Activated naive CD8-positive, alpha-beta T cell treated with anti-CD3 and anti-CD28 coated beads for 36 hours (primary cell): Measurements from ENCODE around the gene RNF39. TPM values are rescaled to one million over a fixed set of nuclear protein-coding genes. Genes with fewer than 3 reads are reported as not detected.
"Not testable (repeated sequence)": the region's sequence is repeated elsewhere in the genome, so short reads cannot be mapped to it uniquely, and the experiment has no call there.

ENCODE experiments used
- DNase-seq: peaks from one replicate; pipeline ENCODE4 v3.0.0; 2021
- H3K27ac Mint-ChIP-seq: one replicate; pipeline ENCODE4 v1.8.0; 2022; ENCODE audit warnings: mild to moderate bottlenecking, moderate library complexity, mixed read lengths
- H3K27me3 Mint-ChIP-seq: one replicate; pipeline ENCODE4 v1.8.0; 2022; ENCODE audit warnings: mild to moderate bottlenecking, mixed read lengths
- H3K36me3 Mint-ChIP-seq: one replicate; pipeline ENCODE4 v1.8.0; 2021; ENCODE audit warnings: mild to moderate bottlenecking, mixed read lengths
- H3K4me1 Mint-ChIP-seq: one replicate; pipeline ENCODE4 v1.8.0; 2021; ENCODE audit warnings: mixed read lengths
- H3K4me3 Mint-ChIP-seq: one replicate; pipeline ENCODE4 v1.8.0; 2022; ENCODE audit warnings: mild to moderate bottlenecking, moderate library complexity, mixed read lengths
- H3K9me3 Mint-ChIP-seq: one replicate; pipeline ENCODE4 v1.8.0; 2022; ENCODE audit warnings: mixed read lengths
- total RNA-seq, 2 experiments: library from RNA; stranded (reverse); gene quantifications; one replicate each; pipeline ENCODE4 v1.2.3, GENCODE V29; 2021

RNF39 gene
- total RNA-seq, 2 experiments from 2014 or later = not detected

- H3K36me3 Mint-ChIP-seq = peaks cover 8% of the 10 kb centered on the region
- H3K27me3 Mint-ChIP-seq = no peaks in the 10 kb centered on the region
- H3K4me1 Mint-ChIP-seq = peaks cover 22% of the 10 kb centered on the region
- no peaks in the 10 kb centered on the region for H3K9me3 Mint-ChIP-seq
- H3K27ac Mint-ChIP-seq = no peak overlapping the region
- DNase-seq = no peak
- no peak overlapping the region for H3K4me3 Mint-ChIP-seq
Observed at GRCh38 chr6:30047220-30047619, 28.3 kb downstream of the RNF39 start.

DNA sequence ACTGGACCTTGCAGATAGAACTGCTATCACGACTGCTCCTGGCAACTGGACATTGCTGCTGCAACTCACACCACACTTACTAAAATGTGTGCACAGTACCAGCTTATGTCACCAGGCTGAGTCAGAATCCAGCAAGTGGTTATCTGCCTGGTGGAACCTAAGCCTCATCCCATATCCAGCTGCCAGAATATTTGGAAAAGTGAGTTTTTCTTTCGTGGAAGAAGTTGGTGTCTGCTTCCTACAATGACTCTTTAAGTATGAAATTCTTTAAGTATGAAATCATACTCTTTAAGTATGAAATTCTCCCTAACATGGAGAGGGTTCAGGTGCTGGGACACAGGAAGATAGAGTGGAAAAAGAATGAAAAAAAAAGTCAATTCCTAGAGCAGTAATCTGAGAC, 30.9 kb downstream of the RNF39 start:
- Mint-ChIP-seq H3K27me3 (no peaks in the 10 kb centered on the region), H3K36me3 (peaks cover 5% of the 10 kb centered on the region), H3K4me3 (no peak overlapping the region), H3K9me3 (no peaks in the 10 kb centered on the region), H3K4me1 (peaks cover 22% of the 10 kb centered on the region), H3K27ac (no peak overlapping the region)
- DNase-seq = no peak

GRCh38 chr6:30043744-30044143, 31.8 kb downstream of the RNF39 start:
- Mint-ChIP-seq H3K4me1 (peaks cover 22% of the 10 kb centered on the region), H3K9me3 (no peaks in the 10 kb centered on the region), H3K27ac (no peak overlapping the region), H3K27me3 (no peaks in the 10 kb centered on the region), H3K4me3 (no peak overlapping the region), H3K36me3 (peaks cover 5% of the 10 kb centered on the region)
- no peak for DNase-seq

GRCh38 chr6:30042914-30043313, 32.7 kb downstream of the RNF39 start:
- Mint-ChIP-seq H3K36me3 (peaks cover 7% of the 10 kb centered on the region), H3K4me3 (no peak overlapping the region), H3K9me3 (no peaks in the 10 kb centered on the region), H3K4me1 (peaks cover 22% of the 10 kb centered on the region), H3K27me3 (no peaks in the 10 kb centered on the region), H3K27ac (no peak overlapping the region)
- DNase-seq = no peak

- H3K36me3 Mint-ChIP-seq = peaks cover 7% of the 10 kb centered on the region
- DNase-seq = no peak
- H3K4me1 Mint-ChIP-seq = peaks cover 22% of the 10 kb centered on the region
- no peak overlapping the region for H3K4me3 Mint-ChIP-seq
- no peaks in the 10 kb centered on the region for H3K27me3 Mint-ChIP-seq
- no peaks in the 10 kb centered on the region for H3K9me3 Mint-ChIP-seq
- no peak overlapping the region for H3K27ac Mint-ChIP-seq
Observed at GRCh38 chr6:30042476-30042875, 33.1 kb downstream of the RNF39 start.

- no peaks in the 10 kb centered on the region for H3K27me3 Mint-ChIP-seq
- no peaks in the 10 kb centered on the region for H3K9me3 Mint-ChIP-seq
- peaks cover 6% of the 10 kb centered on the region for H3K36me3 Mint-ChIP-seq
- DNase-seq = no peak
- peaks cover 19% of the 10 kb centered on the region for H3K4me1 Mint-ChIP-seq
- no peak overlapping the region for H3K27ac Mint-ChIP-seq
- no peak overlapping the region for H3K4me3 Mint-ChIP-seq
Observed at GRCh38 chr6:30041821-30042220, 33.7 kb downstream of the RNF39 start.

DNA sequence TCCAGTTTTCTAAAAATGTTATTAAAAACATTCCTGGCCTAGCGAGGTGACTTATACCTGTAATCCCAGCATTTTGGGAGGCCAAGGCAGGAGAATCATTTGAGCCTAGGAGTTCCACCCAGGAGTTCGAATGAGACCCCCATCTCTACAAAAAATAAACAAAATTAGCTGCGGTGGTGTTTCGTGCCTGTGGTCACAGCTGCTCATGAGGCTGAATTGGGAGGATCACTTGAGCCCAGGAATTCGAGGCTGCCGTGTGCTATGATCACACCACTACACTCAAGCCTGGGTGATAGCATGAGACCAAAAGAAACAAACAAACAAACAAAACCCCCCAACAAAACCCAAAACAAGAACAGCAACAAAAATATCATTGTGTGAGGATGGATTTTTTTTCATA, 34.3 kb downstream of the RNF39 start:
- no peak overlapping the region for H3K4me3 Mint-ChIP-seq
- H3K27ac Mint-ChIP-seq = no peak overlapping the region
- H3K36me3 Mint-ChIP-seq = peaks cover 6% of the 10 kb centered on the region

GRCh38 chr6:30037182-30037788, 38.3 kb downstream of the RNF39 start:
- Mint-ChIP-seq H3K4me1 (peaks cover under 1% of the 10 kb centered on the region), H3K27me3 (no peaks in the 10 kb centered on the region), H3K4me3 (no peak overlapping the region), H3K36me3 (peaks cover 4% of the 10 kb centered on the region), H3K27ac (no peak overlapping the region), H3K9me3 (no peaks in the 10 kb centered on the region)
- no peak for DNase-seq

More for the DNA sequence above, 34.3 kb downstream of the RNF39 start:
- no peaks in the 10 kb centered on the region for H3K27me3 Mint-ChIP-seq
- peaks cover 19% of the 10 kb centered on the region for H3K4me1 Mint-ChIP-seq
- H3K9me3 Mint-ChIP-seq = no peaks in the 10 kb centered on the region
- DNase-seq = no peak

GRCh38 chr6:30035784-30036183, 39.8 kb downstream of the RNF39 start:
- DNase-seq = no peak

DNA sequence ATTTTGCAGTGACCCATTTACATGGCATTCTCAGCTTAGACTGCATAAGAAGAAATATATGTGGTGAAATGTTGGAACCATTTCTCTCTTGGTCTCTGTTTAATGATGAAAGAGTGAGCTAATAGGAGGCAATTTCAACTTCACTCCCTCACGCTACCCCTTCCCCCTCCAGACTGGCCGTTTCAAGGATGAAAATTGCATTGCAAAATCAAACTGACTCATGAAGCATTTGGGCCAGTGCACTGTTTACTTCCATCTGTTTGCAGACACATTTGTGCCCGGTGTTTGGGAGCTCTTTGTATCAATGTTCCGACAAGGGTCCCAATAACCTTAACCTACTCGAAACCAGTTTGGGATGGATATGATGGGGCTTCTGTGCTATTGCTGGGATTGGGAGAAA, 42.1 kb downstream of the RNF39 start:
- H3K27ac Mint-ChIP-seq, H3K4me1 Mint-ChIP-seq, H3K36me3 Mint-ChIP-seq: not testable (repeated sequence)

More at GRCh38 chr6:30035784-30036183, 39.8 kb downstream of the RNF39 start:
- Mint-ChIP-seq H3K36me3 (peaks cover 4% of the 10 kb centered on the region), H3K27me3 (no peaks in the 10 kb centered on the region), H3K27ac (no peak overlapping the region), H3K9me3 (no peaks in the 10 kb centered on the region), H3K4me3 (no peak overlapping the region), H3K4me1 (no peaks in the 10 kb centered on the region)

DNA sequence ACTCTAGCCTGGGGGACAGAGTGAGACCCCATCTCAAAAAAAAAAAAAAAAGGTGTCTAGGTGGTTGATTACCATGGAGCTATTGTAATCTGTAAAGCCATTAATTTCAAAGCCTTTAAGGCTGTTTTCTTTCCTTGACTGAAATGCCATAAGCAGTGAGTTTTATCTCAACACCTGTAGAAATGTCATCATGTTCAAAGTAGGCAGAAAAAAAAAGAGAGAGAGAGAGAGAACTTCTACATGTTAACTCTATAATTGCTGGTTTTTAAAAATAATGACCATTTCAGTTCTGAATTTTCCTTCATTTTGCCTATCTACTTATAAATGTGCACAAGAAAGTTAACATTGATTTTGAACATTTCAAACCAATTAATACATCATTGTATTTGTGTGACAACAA, 44.2 kb downstream of the RNF39 start:
- no peak overlapping the region for H3K27ac Mint-ChIP-seq
- peaks cover 1% of the 10 kb centered on the region for H3K36me3 Mint-ChIP-seq
- H3K9me3 Mint-ChIP-seq = no peaks in the 10 kb centered on the region
- H3K4me1 Mint-ChIP-seq = no peaks in the 10 kb centered on the region
- H3K4me3 Mint-ChIP-seq = no peak overlapping the region
- DNase-seq = no peak
- H3K27me3 Mint-ChIP-seq = no peaks in the 10 kb centered on the region

More for the DNA sequence above, 42.1 kb downstream of the RNF39 start:
- not testable (repeated sequence) for H3K9me3 Mint-ChIP-seq, H3K4me3 Mint-ChIP-seq, H3K27me3 Mint-ChIP-seq, DNase-seq

DNA sequence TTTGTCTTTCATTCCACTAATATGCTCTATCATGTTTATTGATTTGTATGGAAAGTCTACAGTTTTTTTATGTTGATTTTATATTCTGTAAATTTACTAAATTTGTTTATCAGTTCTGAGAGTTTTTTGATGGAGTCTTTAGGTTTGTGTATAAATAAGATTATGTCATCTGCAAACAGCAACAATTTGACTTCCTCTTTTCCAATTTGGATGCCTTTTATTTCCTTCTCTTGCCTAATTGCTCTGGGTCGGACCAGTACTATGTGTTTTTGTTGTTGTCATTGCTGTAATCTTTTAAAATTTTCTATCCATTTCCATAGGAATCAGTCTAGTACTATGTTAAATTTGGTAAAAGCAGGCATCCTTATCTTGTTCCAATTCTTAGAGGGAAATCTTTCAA, 46.0 kb downstream of the RNF39 start:
- Mint-ChIP-seq H3K4me3 (no peak overlapping the region), H3K27me3 (no peaks in the 10 kb centered on the region), H3K27ac (no peak overlapping the region), H3K36me3 (no peaks in the 10 kb centered on the region), H3K9me3 (no peaks in the 10 kb centered on the region), H3K4me1 (no peaks in the 10 kb centered on the region)
- no peak for DNase-seq

DNA sequence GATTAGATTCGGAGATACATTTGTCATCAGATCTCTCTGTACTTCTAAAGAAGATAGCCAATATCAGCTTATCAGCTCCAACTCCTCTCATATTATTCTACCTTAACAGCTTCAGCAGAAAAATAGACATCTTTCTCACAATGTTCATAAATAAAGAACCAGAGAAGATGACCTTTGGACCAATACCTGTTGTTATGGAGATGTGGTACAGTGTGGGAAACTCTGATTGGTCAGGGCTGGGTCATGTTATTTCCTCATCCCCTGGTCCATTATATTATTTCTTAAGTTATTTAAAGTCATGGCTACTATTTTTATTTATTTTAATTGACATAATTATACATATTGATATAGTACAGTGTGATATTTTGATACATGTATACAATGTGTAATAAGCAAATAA, 50.4 kb downstream of the RNF39 start:
- no peak overlapping the region for H3K4me3 Mint-ChIP-seq
- no peak overlapping the region for H3K27ac Mint-ChIP-seq
- no peak for DNase-seq
- no peaks in the 10 kb centered on the region for H3K27me3 Mint-ChIP-seq
- H3K9me3 Mint-ChIP-seq = no peaks in the 10 kb centered on the region
- peaks cover 5% of the 10 kb centered on the region for H3K36me3 Mint-ChIP-seq
- H3K4me1 Mint-ChIP-seq = no peaks in the 10 kb centered on the region

DNA sequence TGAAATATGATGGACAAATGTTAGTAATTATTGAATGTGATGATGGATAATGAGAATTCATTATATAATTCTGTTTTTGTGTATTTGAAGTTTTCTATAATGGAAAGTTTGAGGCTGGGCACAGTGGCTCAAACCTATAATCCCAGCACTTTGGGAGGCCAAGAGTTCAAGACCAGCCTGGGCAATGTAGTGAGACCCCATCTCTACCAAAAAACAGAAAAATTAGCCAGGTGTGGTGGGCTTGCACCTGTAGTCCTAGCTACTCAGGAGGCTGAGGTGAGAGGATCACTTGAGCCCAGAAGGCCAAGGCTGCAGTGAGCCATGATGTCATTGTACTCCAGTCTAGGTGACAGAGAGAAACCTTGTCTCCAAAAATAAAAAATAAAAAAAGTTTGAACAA, 52.9 kb downstream of the RNF39 start:
- not testable (repeated sequence) for H3K4me1 Mint-ChIP-seq, H3K36me3 Mint-ChIP-seq, H3K4me3 Mint-ChIP-seq, H3K27ac Mint-ChIP-seq, H3K27me3 Mint-ChIP-seq, H3K9me3 Mint-ChIP-seq, DNase-seq

DNA sequence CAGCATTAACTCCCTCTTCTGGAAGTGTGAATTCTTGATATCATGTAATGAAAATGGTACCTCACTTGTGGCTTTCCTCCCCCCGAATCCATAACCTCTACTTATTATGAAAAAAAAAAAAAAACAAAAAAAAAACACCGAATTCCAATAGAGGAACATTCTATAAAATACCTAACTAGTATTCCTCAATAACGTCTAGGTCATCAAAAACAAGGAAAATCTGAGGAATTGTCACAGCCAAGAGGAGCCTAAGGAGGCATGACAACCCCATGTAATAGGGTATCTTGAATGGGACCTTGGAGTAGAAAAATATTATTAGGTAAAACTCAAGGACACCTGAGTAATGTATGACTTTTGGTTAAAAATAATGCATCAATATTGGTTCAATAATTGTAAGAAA, 53.4 kb downstream of the RNF39 start:
- no peaks in the 10 kb centered on the region for H3K4me1 Mint-ChIP-seq
- no peak overlapping the region for H3K4me3 Mint-ChIP-seq
- no peak overlapping the region for H3K27ac Mint-ChIP-seq
- peaks cover 5% of the 10 kb centered on the region for H3K36me3 Mint-ChIP-seq
- DNase-seq = no peak
- no peaks in the 10 kb centered on the region for H3K9me3 Mint-ChIP-seq
- no peaks in the 10 kb centered on the region for H3K27me3 Mint-ChIP-seq

GRCh38 chr6:30020626-30021025, 54.9 kb downstream of the RNF39 start:
- peaks cover 5% of the 10 kb centered on the region for H3K36me3 Mint-ChIP-seq
- no peak overlapping the region for H3K27ac Mint-ChIP-seq
- DNase-seq = no peak
- no peaks in the 10 kb centered on the region for H3K4me1 Mint-ChIP-seq
- H3K9me3 Mint-ChIP-seq = no peaks in the 10 kb centered on the region
- no peaks in the 10 kb centered on the region for H3K27me3 Mint-ChIP-seq
- H3K4me3 Mint-ChIP-seq = no peak overlapping the region
